Chondrocyte (in vitro differentiated cells): Measurements from ENCODE around the gene LRRC1. TPM values are rescaled to one million over a fixed set of nuclear protein-coding genes. Genes with fewer than 3 reads are reported as not detected.

ENCODE experiments used
- DNase-seq: peaks from one replicate; pipeline ENCODE4 v3.0.0; 2021; ENCODE audit warnings: mixed read lengths, low spot score
- H3K27ac Mint-ChIP-seq: one replicate; pipeline ENCODE4 v1.8.0; 2021; ENCODE audit warnings: mild to moderate bottlenecking, moderate library complexity, mixed read lengths; ENCODE audit not compliant: unreplicated experiment
- H3K27me3 Mint-ChIP-seq: 2 replicates; pipeline ENCODE4 v1.8.0; 2021; ENCODE audit warnings: low read depth, mixed read lengths
- H3K36me3 Mint-ChIP-seq: 2 replicates; pipeline ENCODE4 v1.8.0; 2021; ENCODE audit warnings: low read depth, mixed read lengths
- H3K4me1 Mint-ChIP-seq: 2 replicates; pipeline ENCODE4 v1.8.0; 2021; ENCODE audit warnings: low read depth, mild to moderate bottlenecking, mixed read lengths
- H3K4me3 Mint-ChIP-seq: one replicate; pipeline ENCODE4 v1.8.0; 2021; ENCODE audit warnings: mild to moderate bottlenecking, moderate library complexity, mixed read lengths; ENCODE audit not compliant: unreplicated experiment
- H3K9me3 Mint-ChIP-seq: 2 replicates; pipeline ENCODE4 v1.8.0; 2021; ENCODE audit warnings: low read depth, mixed read lengths
- CTCF ChIP-seq: fragments of 200-600 bp; sonication (generic); IDR thresholded peaks from 2 replicates; pipeline ENCODE4 v1.5.0; 2021; ENCODE audit warnings: antibody characterized with exemption, mild to moderate bottlenecking, moderate library complexity
- total RNA-seq: library from RNA; stranded (reverse); gene quantifications from 3 replicates; pipeline ENCODE4 v1.2.1, GENCODE V29; 2021

The LRRC1 gene
- total RNA-seq, 1 donor from 2014 or later = 10.4 TPM

GRCh38 chr6:53808302-53808881 is 13.6 kb downstream of the LRRC1 start:
- Mint-ChIP-seq H3K27me3 (no peaks in the 10 kb centered on the region), H3K9me3 (no peaks in the 10 kb centered on the region), H3K4me3 (no peak overlapping the region), H3K4me1 (peaks cover 54% of the 10 kb centered on the region), H3K36me3 (no peaks in the 10 kb centered on the region), H3K27ac (no peak overlapping the region)
- no peak for TF ChIP-seq CTCF
- no peak for DNase-seq

GRCh38 chr6:53809691-53810090 is 14.9 kb downstream of the LRRC1 start:
- no peak for DNase-seq
- Mint-ChIP-seq H3K9me3 (no peaks in the 10 kb centered on the region), H3K27ac (no peak overlapping the region), H3K27me3 (no peaks in the 10 kb centered on the region), H3K36me3 (no peaks in the 10 kb centered on the region), H3K4me3 (no peak overlapping the region), H3K4me1 (peaks cover 52% of the 10 kb centered on the region)
- TF ChIP-seq CTCF = no peak

GRCh38 chr6:53811082-53811481 is 16.3 kb downstream of the LRRC1 start:
- Mint-ChIP-seq H3K36me3 (no peaks in the 10 kb centered on the region), H3K27ac (peak overlapping the region; percentile 74), H3K27me3 (no peaks in the 10 kb centered on the region), H3K9me3 (no peaks in the 10 kb centered on the region), H3K4me1 (peaks cover 50% of the 10 kb centered on the region), H3K4me3 (no peak overlapping the region)
- TF ChIP-seq CTCF = no peak
- DNase-seq = no peak

GRCh38 chr6:53811746-53812145 is 16.9 kb downstream of the LRRC1 start:
- no peak for DNase-seq
- Mint-ChIP-seq H3K27me3 (no peaks in the 10 kb centered on the region), H3K36me3 (no peaks in the 10 kb centered on the region), H3K4me3 (no peak overlapping the region), H3K9me3 (no peaks in the 10 kb centered on the region), H3K27ac (no peak overlapping the region), H3K4me1 (peaks cover 54% of the 10 kb centered on the region)
- TF ChIP-seq CTCF = no peak

- no peaks in the 10 kb centered on the region for H3K27me3 Mint-ChIP-seq
- no peaks in the 10 kb centered on the region for H3K36me3 Mint-ChIP-seq
- no peaks in the 10 kb centered on the region for H3K9me3 Mint-ChIP-seq
- TF ChIP-seq CTCF = no peak
- no peak for DNase-seq
- no peak overlapping the region for H3K27ac Mint-ChIP-seq
- H3K4me1 Mint-ChIP-seq = peaks cover 62% of the 10 kb centered on the region
- no peak overlapping the region for H3K4me3 Mint-ChIP-seq
These were observed 18.3 kb downstream of the LRRC1 start for GRCh38 chr6:53813096-53813495.
